K562 (cell line): ENCODE measurements around the gene NPAS1. TPM values are rescaled to one million over a fixed set of nuclear protein-coding genes. Genes with fewer than 3 reads are reported as not detected.

Experiments
- BRD4 ChIP-seq: fragments of 200-600 bp; sonication (generic); IDR thresholded peaks from 2 replicates; pipeline ENCODE4 v1.6.1; 2017; ENCODE audit warnings: inconsistent platforms
- CBX1 ChIP-seq: sonication (generic); IDR thresholded peaks from 2 replicates; pipeline ENCODE4 v1.6.1; 2016; ENCODE audit warnings: antibody characterized with exemption, low read depth, mild to moderate bottlenecking
- CBX8 ChIP-seq: fragments of 200-600 bp; sonication (generic); IDR thresholded peaks from 2 replicates; pipeline ENCODE4 v1.6.1; 2012; ENCODE audit warnings: borderline replicate concordance, mixed run types, low read depth, mild to moderate bottlenecking, moderate library complexity, mixed read lengths, low read length, control low read depth, inconsistent platforms; ENCODE audit not compliant: poor library complexity, severe bottlenecking; ENCODE audit errors: extremely low read depth
- COPS2 ChIP-seq: fragments of 450-650 bp; conservative IDR thresholded peaks from 2 replicates; pipeline ENCODE4 v1.6.1; 2016; ENCODE audit warnings: mild to moderate bottlenecking, moderate library complexity
- CREB1 ChIP-seq, 2 experiments: sonication (generic) in 1 of 2; formaldehyde crosslinking in 1 of 2; IDR thresholded peaks; 2 replicates each; pipeline versions ENCODE4 v1.6.1 to v1.8.0; 2012 to 2022; ENCODE audit warnings: inconsistent platforms in 1 of 2, mild to moderate bottlenecking in 1 of 2, missing genetic modification reagents in 1 of 2, moderate library complexity in 1 of 2
- CTBP1 ChIP-seq: fragments of 450-650 bp; IDR thresholded peaks from 2 replicates; pipeline ENCODE4 v1.6.1; 2016; ENCODE audit warnings: borderline replicate concordance
- EHMT2 ChIP-seq: fragments of 450-650 bp; IDR thresholded peaks from 2 replicates; pipeline ENCODE4 v1.6.1; 2018; ENCODE audit warnings: antibody characterized with exemption
- EP300 ChIP-seq: IDR thresholded peaks from 2 replicates; pipeline ENCODE4 v1.6.1; 2012; ENCODE audit warnings: low read length, improper control_type of control experiment
- ETS2 ChIP-seq: IDR thresholded peaks from 2 replicates; pipeline ENCODE4 v1.6.1; 2016; ENCODE audit warnings: borderline replicate concordance, missing genetic modification characterization, mild to moderate bottlenecking, moderate library complexity, missing compliant biosample characterization; ENCODE audit not compliant: poor library complexity, severe bottlenecking
- HDGF ChIP-seq: fragments of 450-650 bp; IDR thresholded peaks from 2 replicates; pipeline ENCODE4 v1.6.1; 2016
- NCOA1 ChIP-seq: fragments of 450-650 bp; IDR thresholded peaks from 2 replicates; pipeline ENCODE4 v1.6.1; 2016; ENCODE audit warnings: low read depth
- NFATC3 ChIP-seq: fragments of 450-650 bp; IDR thresholded peaks from 2 replicates; pipeline ENCODE4 v1.6.1; 2017; ENCODE audit warnings: mild to moderate bottlenecking
- NR2C2 ChIP-seq, 2 experiments: fragments of 200-800 bp in 1 of 2; sonication (Bioruptor generic) in 1 of 2; sonication (generic) in 1 of 2; formaldehyde crosslinking in 1 of 2; IDR thresholded peaks; 2 replicates each; pipeline versions ENCODE4 v1.6.1 to v1.8.0; 2016 to 2022; ENCODE audit warnings: mild to moderate bottlenecking in 1 of 2, missing compliant biosample characterization in 1 of 2, missing genetic modification characterization in 1 of 2, missing genetic modification reagents in 1 of 2
- RFX1 ChIP-seq: fragments of 450-650 bp; IDR thresholded peaks from 2 replicates; pipeline ENCODE4 v1.6.1; 2016; ENCODE audit warnings: mild to moderate bottlenecking, moderate library complexity
- SIX5 ChIP-seq, 2 experiments: IDR thresholded peaks; 2 replicates each; pipeline ENCODE4 v1.6.1; 2011; ENCODE audit warnings: low read length in 2 of 2, borderline replicate concordance in 1 of 2, low read depth in 1 of 2, mild to moderate bottlenecking in 1 of 2, moderate library complexity in 1 of 2; ENCODE audit not compliant: insufficient read depth in 1 of 2
- SMC3 ChIP-seq: conservative IDR thresholded peaks from 2 replicates; pipeline ENCODE4 v1.6.1; 2011; ENCODE audit warnings: low read depth, low read length, improper control_type of control experiment; ENCODE audit not compliant: insufficient read depth
- SRSF1 ChIP-seq: fragments of 200-400 bp; formaldehyde crosslinking; IDR thresholded peaks from 2 replicates; pipeline ENCODE4 v1.6.1; 2017; ENCODE audit warnings: mild to moderate bottlenecking, low read depth, low read length, moderate library complexity
- TARDBP ChIP-seq: fragments of 450-650 bp; IDR thresholded peaks from 2 replicates; pipeline ENCODE4 v1.6.1; 2016
- ZNF436 ChIP-seq: fragments of 250-450, 450-650 bp; sonication (Bioruptor Pico); formaldehyde crosslinking; IDR thresholded peaks from 2 replicates; pipeline ENCODE4 v1.7.0; 2020; ENCODE audit warnings: mild to moderate bottlenecking
- polyA plus RNA-seq, 8 experiments: library from polyadenylated mRNA; depleted of rRNA in 4 of 8; stranded (reverse) in 5 of 8; unstranded in 3 of 8; fragments of >200 nt; fragmentation: Nextera tagmentation in 2 of 8; fragmentation: Illumina TruSeq in 1 of 8; extraction: Ambion mirVana in 2 of 8; extraction: Trizol in 1 of 8; gene quantifications; 2 replicates each; pipeline versions ENCODE4 v1.2.1 to v1.2.3, GENCODE V29; 2011 to 2014; ENCODE audit warnings: inconsistent platforms in 1 of 8, missing spikeins in 1 of 8
- total RNA-seq, 7 experiments: library from RNA; depleted of rRNA in 6 of 7; stranded (reverse); fragments of >200 nt in 6 of 7; fragmentation: Illumina TruSeq in 2 of 7; extraction: Trizol in 2 of 7; gene quantifications; 2 replicates each; pipeline versions ENCODE4 v1.2.1 to v1.2.3, GENCODE V29; 2011 to 2021; ENCODE audit warnings: low replicate concordance in 1 of 7
- TF ChIP-seq, protein P1 (sequence below): fragments of 450-650 bp; IDR thresholded peaks from 2 replicates; pipeline ENCODE4 v1.6.1; 2018; ENCODE audit warnings: mild to moderate bottlenecking, low read depth; ENCODE audit not compliant: partially characterized antibody
- TF ChIP-seq, protein P2 (sequence below): fragments of 250-450 bp; sonication (Bioruptor Pico); IDR thresholded peaks from 2 replicates; pipeline ENCODE4 v1.4.0; 2020; ENCODE audit warnings: mild to moderate bottlenecking
- TF ChIP-seq, protein P3 (sequence below), 2 experiments: fragments of 450-650 bp in 1 of 2; IDR thresholded peaks; 2 replicates each; pipeline ENCODE4 v1.6.1; 2011 to 2017; ENCODE audit warnings: low read depth in 2 of 2, antibody characterized with exemption in 1 of 2, borderline replicate concordance in 1 of 2, low read length in 1 of 2, mild to moderate bottlenecking in 1 of 2, mixed read lengths in 1 of 2; ENCODE audit not compliant: control insufficient read depth in 1 of 2

NPAS1 gene
- total and polyA plus RNA-seq, 9 of the 15 experiments (the other 6 are each of a cell fraction or from before 2014, with no cell fraction given) = 0.58 to 5.3 (median 2.0) TPM; not detected in 2

DNA sequence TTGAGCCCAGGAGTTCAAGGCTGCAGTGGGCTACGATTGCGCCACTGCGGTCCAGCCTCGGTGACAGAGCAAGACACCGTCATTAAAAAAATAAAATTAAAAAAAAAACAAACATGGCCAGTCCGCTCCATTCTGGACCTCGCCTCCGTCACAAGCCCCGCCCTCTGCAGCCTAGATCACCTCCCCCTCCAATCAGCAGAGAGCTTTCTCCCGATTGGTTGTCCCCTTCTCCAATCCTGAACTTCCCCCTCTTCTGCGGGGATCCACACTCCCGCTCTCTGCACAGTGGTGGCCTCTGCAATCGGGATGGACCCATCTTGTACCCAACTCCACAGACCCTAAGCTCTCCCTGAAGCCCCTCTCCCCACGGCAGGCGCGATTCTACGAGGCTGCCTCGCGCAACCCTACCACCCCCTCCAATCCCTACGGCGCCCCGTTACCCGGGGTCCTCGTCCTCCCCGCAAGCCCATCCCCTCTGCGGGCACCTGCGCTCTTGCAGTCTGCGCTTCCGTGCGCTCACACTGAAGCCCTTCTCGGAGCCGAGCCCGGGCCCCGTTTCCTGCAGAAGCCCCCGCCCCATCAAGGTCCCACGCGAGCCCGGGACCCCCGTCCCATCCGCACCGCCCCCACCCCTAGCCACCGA is 28.2 kb downstream of the NPAS1 start (continued):
- TF ChIP-seq, protein P1, sequence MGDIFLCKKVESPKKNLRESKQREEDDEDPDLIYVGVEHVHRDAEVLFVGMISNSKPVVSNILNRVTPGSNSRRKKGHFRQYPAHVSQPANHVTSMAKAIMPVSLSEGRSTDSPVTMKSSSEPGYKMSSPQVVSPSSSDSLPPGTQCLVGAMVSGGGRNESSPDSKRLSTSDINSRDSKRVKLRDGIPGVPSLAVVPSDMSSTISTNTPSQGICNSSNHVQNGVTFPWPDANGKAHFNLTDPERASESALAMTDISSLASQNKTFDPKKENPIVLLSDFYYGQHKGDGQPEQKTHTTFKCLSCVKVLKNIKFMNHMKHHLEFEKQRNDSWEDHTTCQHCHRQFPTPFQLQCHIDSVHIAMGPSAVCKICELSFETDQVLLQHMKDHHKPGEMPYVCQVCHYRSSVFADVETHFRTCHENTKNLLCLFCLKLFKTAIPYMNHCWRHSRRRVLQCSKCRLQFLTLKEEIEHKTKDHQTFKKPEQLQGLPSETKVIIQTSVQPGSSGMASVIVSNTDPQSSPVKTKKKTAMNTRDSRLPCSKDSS = no peak
- TF ChIP-seq, protein P2, sequence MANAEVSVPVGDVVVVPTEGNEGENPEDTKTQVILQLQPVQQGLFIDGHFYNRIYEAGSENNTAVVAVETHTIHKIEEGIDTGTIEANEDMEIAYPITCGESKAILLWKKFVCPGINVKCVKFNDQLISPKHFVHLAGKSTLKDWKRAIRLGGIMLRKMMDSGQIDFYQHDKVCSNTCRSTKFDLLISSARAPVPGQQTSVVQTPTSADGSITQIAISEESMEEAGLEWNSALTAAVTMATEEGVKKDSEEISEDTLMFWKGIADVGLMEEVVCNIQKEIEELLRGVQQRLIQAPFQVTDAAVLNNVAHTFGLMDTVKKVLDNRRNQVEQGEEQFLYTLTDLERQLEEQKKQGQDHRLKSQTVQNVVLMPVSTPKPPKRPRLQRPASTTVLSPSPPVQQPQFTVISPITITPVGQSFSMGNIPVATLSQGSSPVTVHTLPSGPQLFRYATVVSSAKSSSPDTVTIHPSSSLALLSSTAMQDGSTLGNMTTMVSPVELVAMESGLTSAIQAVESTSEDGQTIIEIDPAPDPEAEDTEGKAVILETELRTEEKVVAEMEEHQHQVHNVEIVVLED (CRISPR knock-in tag) = no peak
- TF ChIP-seq SRSF1 (no peak), RFX1 (no peak), NCOA1 (no peak), SIX5 (IDR thresholded peaks at IDR 0.05; ENCODE audit: borderline replicate concordance in 1 of 2, insufficient read depth in 1 of 2, low read depth in 1 of 2, low read length in 2 of 2) (no peak), CREB1 (IDR thresholded peaks at IDR 0.05) (no peak), CREB1 (CRISPR knock-in tag; IDR thresholded peaks at IDR 0.05) (no peak), SMC3 (no peak), HDGF (no peak), EP300 (no peak), ZNF436 (CRISPR knock-in tag) (no peak), ETS2 (no peak), NR2C2 (CRISPR knock-in tag; IDR thresholded peaks at IDR 0.05) (no peak), NR2C2 (tag; IDR thresholded peaks at IDR 0.05) (no peak), EHMT2 (no peak), CTBP1 (no peak), COPS2 (no peak), CBX8 (no peak), NFATC3 (no peak), BRD4 (no peak), TARDBP (peak; percentile 44; the same call in 1 of the 2 replicates), CBX1 (no peak)
- TF ChIP-seq, protein P3, sequence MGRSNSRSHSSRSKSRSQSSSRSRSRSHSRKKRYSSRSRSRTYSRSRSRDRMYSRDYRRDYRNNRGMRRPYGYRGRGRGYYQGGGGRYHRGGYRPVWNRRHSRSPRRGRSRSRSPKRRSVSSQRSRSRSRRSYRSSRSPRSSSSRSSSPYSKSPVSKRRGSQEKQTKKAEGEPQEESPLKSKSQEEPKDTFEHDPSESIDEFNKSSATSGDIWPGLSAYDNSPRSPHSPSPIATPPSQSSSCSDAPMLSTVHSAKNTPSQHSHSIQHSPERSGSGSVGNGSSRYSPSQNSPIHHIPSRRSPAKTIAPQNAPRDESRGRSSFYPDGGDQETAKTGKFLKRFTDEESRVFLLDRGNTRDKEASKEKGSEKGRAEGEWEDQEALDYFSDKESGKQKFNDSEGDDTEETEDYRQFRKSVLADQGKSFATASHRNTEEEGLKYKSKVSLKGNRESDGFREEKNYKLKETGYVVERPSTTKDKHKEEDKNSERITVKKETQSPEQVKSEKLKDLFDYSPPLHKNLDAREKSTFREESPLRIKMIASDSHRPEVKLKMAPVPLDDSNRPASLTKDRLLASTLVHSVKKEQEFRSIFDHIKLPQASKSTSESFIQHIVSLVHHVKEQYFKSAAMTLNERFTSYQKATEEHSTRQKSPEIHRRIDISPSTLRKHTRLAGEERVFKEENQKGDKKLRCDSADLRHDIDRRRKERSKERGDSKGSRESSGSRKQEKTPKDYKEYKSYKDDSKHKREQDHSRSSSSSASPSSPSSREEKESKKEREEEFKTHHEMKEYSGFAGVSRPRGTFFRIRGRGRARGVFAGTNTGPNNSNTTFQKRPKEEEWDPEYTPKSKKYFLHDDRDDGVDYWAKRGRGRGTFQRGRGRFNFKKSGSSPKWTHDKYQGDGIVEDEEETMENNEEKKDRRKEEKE (IDR thresholded peaks at IDR 0.05; ENCODE audit: borderline replicate concordance in 1 of 2, control insufficient read depth in 1 of 2, low read depth in 2 of 2, low read length in 1 of 2) = no peak
